GM19372 (cell line): ENCODE measurements around the gene MAP1A.

Experiments used
- ATAC-seq: cut with Tn5 transposase; IDR thresholded peaks from one replicate; pipeline ENCODE4 v1.9.1; 2021; ENCODE audit warnings: mild to moderate bottlenecking, low read depth, moderate library complexity; ENCODE audit not compliant: unreplicated experiment

Gene MAP1A

DNA sequence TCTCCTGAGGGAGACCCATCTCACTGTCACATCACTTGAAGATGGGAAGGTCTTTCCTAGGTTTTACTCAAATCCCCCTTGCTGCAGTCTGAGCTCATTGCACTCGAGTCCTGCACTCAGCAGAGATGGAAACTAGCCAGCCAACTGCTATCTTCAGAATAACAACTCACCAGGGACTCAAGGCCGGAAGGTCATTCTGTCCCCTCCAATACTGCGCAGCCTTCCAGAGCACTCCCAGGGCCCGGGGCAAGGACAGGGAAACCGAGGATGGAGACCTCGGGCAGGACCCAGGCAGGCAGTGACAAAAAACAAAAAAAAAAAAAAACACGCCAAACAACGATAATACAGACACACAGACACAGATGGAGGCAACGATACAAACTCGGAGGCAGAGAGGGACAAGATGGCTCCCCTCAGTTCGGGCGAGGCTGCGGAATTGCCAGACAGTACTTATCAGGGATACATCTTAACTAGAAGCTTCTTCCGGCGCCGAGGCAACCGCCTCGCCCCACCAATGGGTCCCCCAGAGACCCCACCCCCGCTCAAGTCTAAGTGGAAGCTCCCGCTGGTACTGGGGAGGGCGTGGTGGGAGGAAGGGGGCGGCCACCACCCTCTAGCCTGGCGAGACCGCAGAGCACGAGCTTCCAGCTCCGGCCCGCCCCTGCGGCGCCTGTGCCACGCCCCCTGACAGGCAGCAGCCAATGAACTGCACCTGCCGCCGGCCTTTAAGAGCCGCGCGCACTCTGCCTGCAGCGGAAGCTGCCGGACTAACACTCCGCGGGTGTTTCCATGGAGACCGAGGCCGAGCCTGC lies 7.0 kb upstream of the MAP1A start:
- ATAC-seq = peak; percentile 98

DNA sequence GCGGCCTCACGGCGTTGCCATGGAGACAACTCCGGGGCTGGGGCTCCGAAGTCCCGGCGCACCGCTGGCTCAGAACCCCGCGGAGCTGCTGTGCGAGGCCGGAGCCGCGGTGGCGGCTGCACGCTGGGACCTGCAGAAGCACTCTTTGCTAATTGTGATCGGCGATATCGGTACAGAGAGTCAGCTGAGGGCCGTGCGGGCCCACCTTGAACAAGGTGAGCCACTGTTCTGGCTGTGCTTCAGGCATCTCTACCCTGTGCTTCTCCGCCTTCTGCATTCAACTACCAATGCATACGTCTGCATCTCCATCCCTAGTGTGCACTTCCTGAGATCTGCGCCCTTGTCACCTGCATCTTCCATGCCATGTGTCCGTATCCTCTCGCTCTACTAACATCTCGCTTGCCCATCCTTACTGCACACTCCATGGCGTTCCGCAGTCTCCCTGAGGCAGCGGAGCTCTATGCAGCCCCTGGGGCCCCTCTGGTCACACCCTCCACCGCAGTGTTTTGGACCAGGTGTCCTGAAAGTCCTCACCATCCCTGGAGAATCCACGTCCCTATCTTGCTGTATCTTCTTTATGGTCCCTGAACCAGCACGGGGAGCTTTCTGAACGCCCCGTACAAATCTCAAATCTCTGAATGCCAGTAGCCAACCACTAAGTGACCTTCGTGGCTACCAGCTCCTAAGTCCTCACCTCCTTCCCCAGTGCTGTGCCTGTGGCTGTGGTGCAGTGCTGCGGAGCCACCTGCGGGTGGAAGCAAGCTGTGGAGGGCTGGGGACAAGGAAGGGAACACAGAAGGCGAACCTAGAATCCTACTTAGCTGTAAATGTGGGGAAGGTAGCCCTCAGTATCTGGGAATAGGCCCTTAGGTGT lies 6.2 kb upstream of the MAP1A start:
- no peak for ATAC-seq

DNA sequence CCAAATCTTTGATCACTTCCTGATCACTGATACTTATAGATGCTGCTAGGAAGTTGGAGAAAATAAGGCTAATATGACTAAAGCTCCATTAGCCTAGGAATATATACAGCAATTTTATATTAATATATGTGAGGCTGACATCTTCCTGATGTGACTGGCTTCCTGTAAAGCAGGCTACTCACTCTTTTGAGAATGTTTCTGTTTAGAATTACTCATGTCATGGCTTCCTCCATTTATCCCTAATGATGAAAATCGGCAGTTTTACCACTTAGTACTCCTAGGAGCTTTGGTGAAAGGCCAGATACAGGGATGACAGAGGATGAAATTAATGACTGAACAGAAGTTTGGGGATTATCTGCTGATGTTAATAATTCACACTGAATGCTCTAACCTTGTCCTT lies 3.9 kb upstream of the MAP1A start:
- no peak for ATAC-seq

DNA sequence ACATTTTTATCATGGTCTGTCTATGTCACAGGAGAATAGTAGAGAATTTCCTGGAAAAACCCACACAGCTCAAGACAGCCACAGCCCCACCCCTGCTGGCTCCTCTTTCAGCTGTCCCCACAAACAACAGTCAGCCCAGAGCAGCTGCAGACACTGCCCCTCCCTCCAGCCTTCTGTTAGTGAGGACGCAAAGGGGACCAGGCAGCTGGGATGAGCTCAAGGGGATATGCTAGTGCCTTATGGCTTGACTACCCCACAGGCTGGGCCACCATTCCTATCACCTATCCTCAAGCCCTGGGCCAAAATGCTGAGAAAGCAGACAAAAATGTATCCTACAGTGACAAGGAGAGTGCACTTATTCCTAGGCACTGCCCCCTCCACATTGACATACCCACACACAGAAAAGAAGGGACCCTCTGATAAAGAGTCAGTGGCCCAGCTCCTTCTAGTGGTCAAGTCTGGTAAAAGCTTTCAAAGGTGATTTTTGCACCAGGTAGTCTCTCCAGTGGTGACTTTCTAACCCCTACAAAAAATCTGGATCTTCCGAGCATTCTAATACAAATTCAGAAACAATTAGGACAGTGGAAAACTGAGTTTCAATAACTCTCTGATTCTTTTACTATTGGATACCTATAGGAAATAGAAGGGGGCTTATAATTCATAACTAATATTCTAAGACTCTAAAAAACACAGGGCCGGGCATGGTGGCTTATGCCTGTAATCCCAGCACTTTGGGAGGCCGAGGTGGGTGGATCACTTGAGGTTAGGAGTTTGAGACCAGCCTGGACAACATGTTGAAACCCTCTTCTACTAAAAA lies 3.0 kb upstream of the MAP1A start:
- no peak for ATAC-seq

DNA sequence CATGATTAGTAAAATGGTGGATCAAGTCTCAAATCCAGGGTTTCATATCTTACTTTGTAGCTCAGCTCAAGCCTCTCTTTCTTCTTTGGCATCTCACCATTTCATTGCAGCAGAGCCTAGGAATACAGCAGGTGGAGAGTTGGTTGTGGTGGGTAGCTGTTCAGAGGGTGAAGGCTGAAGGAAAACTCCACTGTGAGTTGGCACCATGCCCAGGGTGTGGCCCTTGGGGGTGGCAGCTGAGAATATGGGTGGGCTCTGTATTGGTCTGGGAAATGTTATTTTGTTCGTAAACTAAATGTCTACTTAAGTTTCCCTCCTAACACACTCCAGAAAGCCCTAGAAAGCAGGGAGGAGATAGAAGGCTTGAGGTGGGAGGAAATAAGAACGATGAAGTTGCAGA lies 1.7 kb upstream of the MAP1A start:
- no peak for ATAC-seq

DNA sequence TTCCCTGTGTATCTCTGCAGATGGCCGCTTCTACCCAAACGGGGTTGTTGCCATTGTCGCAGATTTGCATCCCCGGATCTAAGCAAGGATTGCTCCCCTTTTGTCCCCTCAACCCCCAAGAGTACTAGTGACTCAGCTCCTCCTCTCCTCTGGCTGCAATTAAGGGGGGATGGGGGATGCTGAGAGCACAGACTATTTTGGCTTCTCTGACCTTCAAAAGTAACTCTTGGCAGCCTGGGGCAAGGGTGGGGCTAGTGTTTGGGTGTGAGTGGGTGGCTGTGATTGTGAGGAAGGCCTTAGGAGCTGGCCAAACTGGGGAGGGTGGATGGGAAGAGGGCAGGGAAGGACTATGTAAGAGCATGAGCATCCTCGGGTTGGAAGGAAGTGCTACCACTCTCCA lies 1.2 kb upstream of the MAP1A start:
- ATAC-seq = no peak

DNA sequence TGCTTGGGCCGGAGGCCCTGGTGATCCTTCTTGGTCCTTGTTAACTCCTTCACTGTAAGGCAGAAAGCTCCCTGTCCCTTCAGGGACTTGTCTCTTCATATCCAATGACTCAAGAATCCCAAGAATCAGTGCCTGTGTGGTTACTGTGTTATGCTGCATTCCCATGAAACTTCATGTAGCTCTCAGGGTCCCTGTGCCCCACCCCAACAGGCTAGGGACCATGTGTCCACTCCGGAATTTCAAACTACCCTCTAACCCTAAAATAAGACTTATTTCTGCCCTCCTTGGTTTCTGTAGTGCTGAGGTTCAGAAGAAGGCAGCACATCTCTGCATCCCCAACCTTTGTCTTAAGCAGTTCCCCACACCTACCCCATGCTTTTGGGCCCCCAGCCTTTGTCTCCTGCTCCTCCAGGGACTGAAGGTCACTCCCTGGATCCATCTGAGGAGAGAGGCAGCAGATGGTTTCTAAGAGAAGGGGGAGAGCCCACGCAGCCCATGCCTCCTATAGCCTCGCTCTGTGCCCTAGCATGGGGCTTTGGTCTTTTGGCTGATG lies 531 bp upstream of the MAP1A start:
- no peak for ATAC-seq

DNA sequence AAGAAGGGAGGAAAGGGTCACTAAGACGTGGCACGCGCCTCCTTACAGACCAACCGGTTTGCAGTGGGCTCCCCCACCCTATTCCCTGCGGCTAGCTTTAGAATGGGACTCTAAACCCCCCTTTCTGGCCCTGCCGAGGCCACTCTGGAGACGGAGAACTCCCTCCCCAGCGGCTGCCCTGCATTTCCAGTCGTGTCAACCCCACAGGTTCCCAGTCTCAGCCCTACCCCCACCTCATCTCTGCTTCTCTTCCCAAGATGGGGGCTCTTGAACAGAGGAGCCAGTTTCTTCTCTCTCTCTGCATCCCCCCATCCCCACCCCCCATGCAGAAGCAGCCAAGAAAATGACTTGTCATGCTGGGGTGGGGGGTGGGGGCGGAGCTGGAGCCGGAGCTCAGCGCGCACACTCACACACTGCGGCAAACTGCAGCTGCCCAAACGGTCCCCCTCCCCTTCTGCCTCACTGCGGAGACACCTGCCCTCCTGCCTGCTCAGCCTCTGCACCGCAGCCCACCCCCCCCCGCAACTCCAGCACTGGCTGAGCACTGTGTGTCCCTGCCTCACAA lies 871 bp downstream of the MAP1A start:
- no peak for ATAC-seq

DNA sequence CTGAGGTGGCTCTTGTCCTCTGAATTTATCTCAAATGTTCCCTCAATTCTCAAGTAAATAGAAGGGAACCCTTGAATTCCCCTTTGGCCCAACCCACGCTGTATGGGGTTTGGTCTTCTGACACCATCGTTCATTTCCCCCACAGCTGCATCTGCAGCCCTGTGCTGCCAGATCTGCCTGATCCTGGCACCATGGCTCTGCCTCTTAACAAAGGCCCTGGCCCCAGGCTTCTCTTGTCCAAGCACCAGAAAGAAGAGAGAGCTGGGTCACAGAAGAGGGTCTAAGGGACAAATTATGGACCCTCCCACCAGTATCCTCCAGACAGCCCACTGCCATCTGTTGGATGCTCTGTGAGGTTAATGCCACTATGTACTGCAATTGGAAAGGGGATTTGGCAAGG lies 1.8 kb downstream of the MAP1A start:
- ATAC-seq = no peak

DNA sequence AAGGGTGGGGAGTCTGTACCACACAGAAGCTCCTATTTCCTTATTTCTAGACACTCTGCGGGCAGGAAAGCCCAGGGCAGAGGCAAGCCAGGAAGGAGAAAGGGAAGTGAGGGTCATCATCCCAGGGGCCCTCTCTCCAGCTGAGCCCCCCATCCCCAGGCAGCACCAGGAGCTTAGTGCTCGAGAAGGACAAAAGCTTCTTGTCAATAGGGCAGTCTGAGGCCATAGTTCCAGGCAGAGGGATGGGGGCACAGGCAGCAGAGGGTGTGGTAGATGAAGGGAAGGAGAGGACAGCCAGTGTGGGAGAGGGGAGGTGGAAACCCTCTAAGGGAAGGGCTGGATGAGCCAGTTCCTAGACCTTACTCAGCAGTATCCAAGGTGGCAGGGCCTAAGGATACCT lies 2.7 kb downstream of the MAP1A start:
- no peak for ATAC-seq

DNA sequence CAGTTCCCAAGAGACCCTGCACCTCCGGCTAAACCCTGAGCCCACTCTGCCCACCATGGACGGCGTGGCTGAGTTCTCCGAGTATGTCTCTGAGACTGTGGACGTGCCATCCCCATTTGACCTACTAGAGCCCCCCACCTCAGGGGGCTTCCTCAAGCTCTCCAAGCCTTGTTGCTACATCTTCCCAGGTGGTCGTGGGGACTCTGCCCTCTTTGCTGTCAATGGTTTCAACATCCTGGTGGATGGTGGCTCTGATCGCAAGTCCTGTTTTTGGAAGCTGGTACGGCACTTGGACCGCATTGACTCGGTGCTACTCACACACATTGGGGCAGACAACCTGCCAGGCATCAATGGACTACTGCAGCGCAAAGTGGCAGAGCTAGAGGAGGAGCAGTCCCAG lies 4.0 kb downstream of the MAP1A start:
- ATAC-seq = no peak

DNA sequence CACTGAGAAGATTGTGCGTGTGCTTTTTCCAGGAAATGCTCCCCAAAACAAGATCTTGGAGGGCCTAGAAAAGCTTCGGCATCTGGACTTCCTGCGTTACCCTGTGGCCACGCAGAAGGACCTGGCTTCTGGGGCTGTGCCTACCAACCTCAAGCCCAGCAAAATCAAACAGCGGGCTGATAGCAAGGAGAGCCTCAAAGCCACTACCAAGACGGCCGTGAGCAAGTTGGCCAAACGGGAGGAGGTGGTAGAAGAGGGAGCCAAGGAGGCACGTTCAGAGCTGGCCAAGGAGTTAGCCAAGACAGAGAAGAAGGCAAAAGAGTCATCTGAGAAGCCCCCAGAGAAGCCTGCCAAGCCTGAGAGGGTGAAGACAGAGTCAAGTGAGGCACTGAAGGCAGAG lies 4.8 kb downstream of the MAP1A start:
- ATAC-seq = no peak

DNA sequence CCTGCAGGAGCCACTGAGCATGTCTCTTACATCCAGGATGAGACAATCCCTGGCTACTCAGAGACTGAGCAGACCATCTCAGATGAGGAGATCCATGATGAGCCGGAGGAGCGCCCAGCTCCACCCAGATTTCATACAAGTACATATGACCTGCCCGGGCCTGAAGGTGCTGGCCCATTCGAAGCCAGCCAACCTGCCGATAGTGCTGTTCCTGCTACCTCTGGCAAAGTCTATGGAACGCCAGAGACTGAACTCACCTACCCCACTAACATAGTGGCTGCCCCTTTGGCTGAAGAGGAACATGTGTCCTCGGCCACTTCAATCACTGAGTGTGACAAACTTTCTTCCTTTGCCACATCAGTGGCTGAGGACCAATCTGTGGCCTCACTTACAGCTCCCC lies 6.2 kb downstream of the MAP1A start:
- ATAC-seq = no peak

DNA sequence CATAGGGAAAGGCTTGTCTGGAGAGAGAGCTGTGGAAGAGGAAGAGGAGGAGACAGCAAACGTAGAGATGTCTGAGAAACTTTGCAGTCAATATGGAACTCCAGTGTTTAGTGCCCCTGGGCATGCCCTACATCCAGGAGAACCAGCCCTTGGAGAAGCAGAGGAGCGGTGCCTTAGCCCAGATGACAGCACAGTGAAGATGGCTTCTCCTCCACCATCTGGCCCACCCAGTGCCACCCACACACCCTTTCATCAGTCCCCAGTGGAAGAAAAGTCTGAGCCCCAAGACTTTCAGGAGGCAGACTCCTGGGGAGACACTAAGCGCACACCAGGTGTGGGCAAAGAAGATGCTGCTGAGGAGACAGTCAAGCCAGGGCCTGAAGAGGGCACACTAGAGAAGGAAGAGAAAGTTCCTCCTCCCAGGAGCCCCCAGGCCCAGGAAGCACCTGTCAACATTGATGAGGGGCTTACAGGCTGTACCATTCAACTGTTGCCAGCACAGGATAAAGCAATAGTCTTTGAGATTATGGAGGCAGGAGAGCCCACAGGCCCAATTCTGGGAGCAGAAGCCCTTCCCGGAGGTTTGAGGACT lies 6.9 kb downstream of the MAP1A start:
- ATAC-seq = no peak

DNA sequence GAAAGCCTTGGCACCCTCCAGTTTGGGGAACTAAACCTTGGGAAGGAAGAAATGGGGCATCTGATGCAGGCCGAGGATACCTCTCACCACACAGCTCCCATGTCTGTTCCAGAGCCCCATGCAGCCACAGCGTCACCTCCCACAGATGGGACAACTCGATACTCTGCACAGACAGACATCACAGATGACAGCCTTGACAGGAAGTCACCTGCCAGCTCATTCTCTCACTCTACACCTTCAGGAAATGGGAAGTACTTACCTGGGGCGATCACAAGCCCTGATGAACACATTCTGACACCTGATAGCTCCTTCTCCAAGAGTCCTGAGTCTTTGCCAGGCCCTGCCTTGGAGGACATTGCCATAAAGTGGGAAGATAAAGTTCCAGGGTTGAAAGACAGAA lies 7.7 kb downstream of the MAP1A start:
- no peak for ATAC-seq

DNA sequence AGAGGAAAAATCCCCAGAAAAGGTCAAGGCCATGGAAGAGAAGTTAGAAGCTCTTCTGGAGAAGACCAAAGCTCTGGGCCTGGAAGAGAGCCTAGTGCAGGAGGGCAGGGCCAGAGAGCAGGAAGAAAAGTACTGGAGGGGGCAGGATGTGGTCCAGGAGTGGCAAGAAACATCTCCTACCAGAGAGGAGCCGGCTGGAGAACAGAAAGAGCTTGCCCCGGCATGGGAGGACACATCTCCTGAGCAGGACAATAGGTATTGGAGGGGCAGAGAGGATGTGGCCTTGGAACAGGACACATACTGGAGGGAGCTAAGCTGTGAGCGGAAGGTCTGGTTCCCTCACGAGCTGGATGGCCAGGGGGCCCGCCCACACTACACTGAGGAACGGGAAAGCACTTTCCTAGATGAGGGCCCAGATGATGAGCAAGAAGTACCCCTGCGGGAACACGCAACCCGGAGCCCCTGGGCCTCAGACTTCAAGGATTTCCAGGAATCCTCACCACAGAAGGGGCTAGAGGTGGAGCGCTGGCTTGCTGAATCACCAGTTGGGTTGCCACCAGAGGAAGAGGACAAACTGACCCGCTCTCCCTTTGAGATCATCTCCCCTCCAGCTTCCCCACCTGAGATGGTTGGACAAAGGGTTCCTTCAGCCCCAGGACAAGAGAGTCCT lies 9.0 kb downstream of the MAP1A start:
- ATAC-seq = no peak

DNA sequence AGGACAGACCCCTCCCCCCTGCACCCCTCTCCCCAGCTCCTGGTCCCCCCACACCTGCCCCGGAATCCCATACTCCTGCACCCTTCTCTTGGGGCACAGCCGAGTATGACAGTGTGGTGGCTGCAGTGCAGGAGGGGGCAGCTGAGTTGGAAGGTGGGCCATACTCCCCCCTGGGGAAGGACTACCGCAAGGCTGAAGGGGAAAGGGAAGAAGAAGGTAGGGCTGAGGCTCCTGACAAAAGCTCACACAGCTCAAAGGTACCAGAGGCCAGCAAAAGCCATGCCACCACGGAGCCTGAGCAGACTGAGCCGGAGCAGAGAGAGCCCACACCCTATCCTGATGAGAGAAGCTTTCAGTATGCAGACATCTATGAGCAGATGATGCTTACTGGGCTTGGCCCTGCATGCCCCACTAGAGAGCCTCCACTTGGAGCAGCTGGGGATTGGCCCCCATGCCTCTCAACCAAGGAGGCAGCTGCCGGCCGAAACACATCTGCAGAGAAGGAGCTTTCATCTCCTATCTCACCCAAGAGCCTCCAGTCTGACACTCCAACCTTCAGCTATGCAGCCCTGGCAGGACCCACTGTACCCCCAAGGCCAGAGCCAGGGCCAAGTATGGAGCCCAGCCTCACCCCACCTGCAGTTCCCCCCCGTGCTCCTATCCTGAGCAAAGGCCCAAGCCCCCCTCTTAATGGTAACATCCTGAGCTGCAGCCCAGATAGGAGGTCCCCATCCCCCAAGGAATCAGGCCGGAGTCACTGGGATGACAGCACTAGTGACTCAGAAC lies 9.8 kb downstream of the MAP1A start:
- no peak for ATAC-seq

DNA sequence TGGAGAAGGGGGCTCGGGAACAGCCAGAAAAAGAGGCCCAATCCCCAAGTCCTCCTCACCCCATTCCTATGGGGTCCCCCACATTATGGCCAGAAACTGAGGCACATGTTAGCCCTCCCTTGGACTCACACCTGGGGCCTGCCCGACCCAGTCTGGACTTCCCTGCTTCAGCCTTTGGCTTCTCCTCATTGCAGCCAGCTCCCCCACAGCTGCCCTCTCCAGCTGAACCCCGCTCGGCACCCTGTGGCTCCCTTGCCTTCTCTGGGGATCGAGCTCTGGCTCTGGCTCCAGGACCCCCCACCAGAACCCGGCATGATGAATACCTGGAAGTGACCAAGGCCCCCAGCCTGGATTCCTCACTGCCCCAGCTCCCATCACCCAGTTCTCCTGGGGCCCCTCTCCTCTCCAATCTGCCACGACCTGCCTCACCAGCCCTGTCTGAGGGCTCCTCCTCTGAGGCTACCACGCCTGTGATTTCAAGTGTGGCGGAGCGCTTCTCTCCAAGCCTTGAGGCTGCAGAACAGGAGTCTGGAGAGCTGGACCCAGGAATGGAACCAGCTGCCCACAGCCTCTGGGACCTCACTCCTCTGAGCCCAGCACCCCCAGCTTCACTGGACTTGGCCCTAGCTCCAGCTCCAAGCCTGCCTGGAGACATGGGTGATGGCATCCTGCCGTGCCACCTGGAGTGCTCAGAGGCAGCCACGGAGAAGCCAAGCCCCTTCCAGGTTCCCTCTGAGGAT lies 10.6 kb downstream of the MAP1A start:
- ATAC-seq = no peak
